ENCODE measurements around the gene BRME1.

The BRME1 gene

DNA sequence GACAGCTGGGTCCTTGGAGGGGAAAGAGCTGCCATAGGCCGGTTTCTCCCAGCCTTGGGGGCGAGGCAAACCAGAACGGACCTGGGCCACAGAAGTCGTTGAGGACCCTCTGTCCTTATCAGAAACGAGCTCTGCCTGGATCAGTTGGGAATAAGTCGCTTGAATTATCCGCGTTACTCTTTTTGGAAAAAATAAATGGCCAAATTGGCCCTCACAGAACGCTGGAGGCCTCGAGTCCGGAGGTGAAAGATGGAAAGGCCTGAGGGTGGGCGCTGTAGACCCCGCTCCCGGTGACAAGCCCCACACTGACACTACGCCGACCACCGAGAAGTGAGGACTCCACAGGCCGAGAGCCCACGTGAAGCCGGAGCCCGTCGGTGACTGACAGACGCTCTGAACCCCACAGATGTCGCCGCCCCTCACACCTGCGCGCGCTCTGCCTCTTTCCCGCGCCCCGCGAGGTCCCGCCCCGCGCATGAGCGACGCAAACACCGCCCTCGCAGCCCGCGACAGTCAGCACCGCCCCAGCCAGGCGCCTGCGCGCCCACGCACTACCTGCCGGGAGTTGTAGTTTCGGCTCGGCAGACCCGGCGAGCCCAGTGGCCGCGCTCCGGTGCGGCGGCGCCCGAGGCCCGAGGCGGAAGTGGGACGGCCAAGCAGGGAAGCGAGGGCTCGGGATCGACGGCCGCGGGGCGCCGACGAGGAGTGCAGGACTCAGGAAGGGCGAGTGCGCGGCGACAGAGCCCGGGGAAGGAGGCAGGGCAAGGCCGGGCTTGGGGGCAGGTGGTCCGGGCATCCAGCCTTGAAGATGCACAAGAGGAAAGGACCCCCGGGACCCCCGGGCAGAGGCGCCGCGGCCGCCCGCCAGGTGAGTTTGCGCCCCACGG is at the start of gene BRME1, which contains the start of gene CC2D1A:
TSS of gene BRME1 (minus strand) at position 484 of the 887 bp plus-strand sequence. CDS start 1,225 bp downstream, outside the sequence.
TSS of gene CC2D1A (plus strand) at position 568 of the 887 bp plus-strand sequence. CDS start at position 809, 241 bp downstream.
- DNase-seq: peak; percentile 96

- DNase-seq: no peak
These were observed 48.3 kb upstream of the BRME1 start for GRCh38 chr19:13954185-13954584.

GRCh38 chr19:13952931-13953531 is 47.1 kb upstream of the BRME1 start:
- DNase-seq: no peak

DNA sequence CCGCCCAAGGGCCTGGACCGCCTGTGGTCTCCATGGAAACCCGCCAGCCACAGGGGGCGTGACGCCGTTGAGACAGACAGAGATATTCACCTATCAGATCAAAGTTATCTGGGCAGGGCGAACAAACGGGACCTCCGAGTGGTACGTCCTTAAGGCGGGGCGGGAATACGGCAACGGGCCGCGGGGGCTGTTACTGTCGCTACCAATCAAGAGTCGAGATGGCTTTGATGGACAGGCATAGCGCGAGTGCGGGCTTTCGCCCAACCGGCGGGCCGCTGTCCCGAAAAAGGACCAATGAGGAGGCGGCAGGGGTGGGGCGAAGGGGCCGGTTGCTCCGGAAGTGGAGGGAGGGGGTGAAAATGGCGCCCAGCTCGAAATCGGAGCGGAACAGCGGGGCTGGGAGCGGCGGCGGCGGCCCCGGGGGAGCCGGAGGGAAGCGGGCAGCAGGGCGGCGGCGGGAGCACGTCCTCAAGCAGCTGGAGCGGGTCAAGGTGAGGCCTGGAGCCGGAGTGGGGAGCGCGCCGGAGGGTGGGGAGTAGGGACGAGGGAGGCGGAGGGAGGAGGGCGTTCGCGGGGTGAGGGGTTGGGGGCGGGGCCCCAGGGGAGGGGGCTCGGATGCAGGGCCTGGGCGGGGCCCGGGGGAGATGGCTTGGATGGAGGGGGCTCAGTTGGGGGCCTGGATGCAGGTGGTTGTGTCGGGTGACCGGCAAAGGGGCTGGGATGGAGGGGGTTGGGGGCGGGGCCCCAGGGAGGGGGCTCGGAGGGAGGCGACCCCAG is 46.4 kb upstream of the BRME1 start, which contains the start of gene DCAF15:
TSS of gene DCAF15 (plus strand) at position 356 of the 777 bp plus-strand sequence. CDS start at position 360, 4 bp downstream.
- DNase-seq: peak; percentile 99

DNA sequence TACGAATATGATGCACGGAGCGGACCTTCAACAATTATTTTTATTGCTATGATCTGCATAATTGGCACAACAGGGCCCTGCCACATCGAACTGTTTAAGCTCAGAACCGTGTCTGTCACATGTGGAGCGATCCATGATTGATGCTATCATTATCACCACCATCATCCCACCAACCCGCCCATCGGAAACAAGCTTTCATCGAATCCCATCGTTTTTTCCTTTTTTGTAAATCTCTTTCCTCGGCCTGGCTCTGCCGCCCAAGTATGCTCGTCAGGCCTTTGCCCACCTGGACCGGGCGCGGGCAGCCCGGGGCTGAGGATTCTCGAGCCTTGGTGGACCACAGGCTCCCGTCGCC is 45.9 kb upstream of the BRME1 start:
- DNase-seq: no peak

DNA sequence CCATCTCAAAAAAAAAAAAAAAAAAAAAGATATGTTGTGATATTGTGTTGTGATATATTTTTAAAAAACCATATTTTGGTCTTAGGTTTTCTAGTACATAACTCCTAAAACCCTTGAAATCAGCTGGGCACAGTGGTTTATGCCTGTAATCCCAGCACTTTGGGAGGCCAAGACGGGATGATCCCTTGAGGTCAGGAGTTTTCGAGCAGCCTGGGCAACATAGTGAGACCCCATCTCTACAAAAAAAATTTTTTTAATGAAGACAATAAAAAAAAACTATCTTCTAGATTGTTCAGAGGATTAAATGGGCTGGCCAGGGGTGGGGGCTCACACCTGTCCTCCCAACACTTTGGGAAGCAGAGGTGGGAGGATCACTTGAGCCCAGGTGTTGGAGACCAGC is 45.1 kb upstream of the BRME1 start:
- DNase-seq: no peak

- no peak for DNase-seq
These were observed 40.5 kb upstream of the BRME1 start for GRCh38 chr19:13946414-13946813.

GRCh38 chr19:13942023-13942684 is 36.2 kb upstream of the BRME1 start:
- no peak for DNase-seq

GRCh38 chr19:13938301-13939064 is 32.6 kb upstream of the BRME1 start, which contains the start of gene PODNL1:
PODNL1 (minus strand) TSS chr19:13938417; CDS start chr19:13938181, 236 bp downstream.
- DNase-seq: no peak

GRCh38 chr19:13937479-13938300 is 31.8 kb upstream of the BRME1 start:
- DNase-seq: no peak

DNA sequence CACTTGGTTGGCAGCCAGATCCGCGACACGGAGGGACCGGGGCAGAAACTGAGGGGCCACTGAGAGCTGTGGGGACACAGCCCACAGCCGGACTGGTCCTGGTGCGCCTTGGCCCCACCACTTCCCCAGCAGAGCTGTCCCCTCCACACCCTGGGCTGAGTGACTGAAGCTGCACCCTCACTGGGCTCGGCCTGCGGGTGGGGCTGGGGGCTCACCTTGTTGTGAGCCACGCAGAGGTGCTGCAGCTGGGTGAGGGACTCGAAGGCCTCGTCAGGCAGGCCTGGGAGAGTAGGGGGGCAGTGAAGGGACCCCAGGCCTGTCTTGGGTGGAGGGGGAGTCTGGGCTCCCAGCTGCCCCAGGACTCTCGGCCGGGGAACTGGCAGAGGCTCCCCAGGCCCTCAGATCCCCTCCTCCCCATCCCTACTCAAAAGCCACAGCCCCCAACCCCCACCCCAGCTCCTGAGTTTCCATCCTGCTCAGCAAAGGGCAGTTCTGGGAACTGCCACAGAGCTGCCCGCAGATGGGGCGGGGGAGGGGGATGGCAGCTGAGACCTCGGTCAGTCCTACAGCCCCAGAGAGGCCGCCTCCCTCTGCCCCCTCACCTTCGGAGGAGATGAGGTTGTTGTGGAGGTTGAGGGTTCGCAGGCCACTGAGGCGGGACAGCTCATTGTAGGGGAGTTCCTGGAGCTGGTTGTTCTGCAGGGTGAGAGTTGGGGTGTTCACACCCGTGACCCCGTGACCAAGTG is 30.0 kb upstream of the BRME1 start:
- peak; percentile 27 for DNase-seq

GRCh38 chr19:13934785-13935109 is 28.8 kb upstream of the BRME1 start:
- DNase-seq: no peak

DNA sequence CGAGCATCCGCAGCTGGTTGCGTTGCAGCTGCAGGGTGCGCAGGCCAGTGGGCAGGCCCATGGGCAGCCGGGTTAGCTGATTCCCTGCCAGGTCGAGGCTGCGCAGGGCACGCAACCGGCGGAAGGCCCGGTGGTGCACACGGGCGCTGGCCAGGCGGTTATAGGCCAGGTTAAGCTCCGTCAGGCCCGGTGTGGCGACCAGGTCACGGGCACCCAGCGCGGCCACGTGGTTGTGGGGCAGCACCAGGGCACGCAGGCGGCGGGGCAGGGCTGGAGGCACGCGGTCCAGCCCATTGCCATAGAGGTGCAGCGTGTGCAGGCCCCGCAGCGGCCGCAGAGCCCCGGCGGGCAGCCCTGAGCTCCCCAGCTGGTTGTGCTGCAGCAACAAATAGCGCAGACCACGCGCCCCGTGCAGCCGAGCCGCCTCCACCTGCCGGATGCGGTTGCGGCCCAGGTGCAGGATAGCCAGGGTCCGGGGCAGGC is 27.0 kb upstream of the BRME1 start:
- peak; percentile 78 for DNase-seq

DNA sequence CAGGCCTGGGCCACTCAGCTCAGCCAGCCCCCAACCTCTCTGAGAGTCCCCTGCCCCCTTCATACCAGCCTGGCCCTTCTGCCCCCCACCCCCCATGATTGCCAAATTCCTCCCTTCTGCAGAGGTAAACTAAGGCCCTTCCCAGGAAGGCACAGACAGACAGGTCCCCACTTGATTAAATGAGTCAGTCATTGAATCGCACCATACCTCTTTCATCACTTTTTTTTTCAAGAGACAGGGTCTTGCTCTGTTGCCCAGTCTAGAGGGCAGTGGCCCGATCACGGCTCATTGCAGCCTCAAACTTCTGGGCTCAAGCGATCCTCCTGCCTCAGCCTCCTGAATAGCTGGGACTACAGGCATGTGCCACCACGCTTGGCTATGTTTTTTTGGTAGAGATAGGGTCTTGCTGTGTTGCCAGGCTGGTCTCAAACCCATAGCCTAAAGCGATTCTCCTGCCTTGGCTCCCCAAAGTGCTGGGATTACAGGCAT is 26.3 kb upstream of the BRME1 start:
- no peak for DNase-seq

DNA sequence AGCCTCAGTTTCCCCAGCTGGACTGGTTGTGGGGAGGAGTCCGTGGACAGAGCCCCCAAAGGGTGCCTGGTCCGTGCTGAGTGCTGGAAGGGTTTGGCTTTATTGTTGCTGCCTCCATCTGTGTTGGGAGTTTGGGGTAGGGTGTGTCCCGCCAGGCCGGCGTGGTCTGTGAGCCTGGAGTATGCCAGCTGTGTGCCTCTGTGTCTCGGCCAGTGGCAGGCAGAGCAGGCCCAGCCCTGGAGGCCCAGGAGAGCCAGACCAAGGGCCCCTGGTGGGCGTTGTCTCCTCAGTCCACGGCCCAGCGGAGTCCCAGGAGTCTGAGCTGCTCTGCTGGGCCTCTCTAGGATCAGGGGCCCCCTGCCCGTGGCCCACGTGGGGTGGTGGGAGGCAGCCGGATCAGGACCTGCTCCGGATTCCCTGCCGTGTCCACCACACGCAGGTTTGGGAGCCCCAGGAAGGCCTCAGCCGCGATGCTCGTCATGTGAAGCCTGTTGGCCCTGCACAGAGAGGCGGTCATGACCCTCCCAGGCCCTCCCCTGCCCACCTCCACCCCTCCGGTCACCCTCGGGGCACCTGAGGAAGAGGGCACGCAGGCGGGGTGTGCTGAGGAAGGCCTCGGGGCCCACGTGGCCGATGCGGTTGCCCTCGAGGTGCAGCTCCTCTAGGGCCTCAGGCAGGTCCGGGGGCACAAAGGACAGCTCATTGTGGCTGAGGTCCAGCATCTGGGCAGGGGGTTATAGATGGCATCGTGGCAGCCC is 25.7 kb upstream of the BRME1 start:
- no peak for DNase-seq

- no peak for DNase-seq
These were observed 24.5 kb upstream of the BRME1 start for GRCh38 chr19:13930402-13930801.

DNA sequence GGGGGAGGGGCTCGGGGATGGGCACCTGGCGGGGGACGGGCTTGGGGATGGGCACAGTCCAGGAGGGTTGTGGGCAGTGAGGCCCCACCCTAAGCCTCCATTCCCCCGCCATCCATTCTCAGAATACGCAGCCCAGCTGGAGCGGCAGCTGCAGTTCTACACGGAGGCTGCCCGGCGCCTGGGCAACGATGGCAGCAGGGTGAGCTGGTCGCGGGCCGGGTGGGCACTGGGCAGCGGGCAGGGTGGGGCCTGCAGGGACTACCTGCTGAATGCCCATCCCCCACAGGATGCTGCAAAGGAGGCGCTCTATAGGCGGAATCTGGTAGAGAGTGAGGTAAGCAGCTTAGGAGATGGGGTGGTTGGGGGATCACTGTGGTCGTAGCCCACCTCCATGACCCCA is 24.0 kb upstream of the BRME1 start:
- peak; percentile 14 for DNase-seq

GRCh38 chr19:13929340-13929739 is 23.4 kb upstream of the BRME1 start:
- no peak for DNase-seq

- DNase-seq: no peak
These were observed 20.8 kb upstream of the BRME1 start for GRCh38 chr19:13926715-13927114.

All from DMS53 (cell line).